HEK293 (cell line): Measurements from ENCODE around the gene ZNF431.

ENCODE experiments used
- CTCF ChIA-PET: fragments of 350-600 bp; formaldehyde crosslinking; extraction: SDS; loops from one replicate; lab custom pipeline; 2021; ENCODE audit warnings: antibody characterized with exemption; lab: Yijun Ruan, JAX
- POLR2A ChIA-PET: fragments of 300-600 bp; formaldehyde crosslinking; extraction: SDS; loops from one replicate; lab custom pipeline; 2020; ENCODE audit warnings: antibody characterized with exemption, inconsistent platforms; lab: Yijun Ruan, JAX
- H3K27ac ChIP-seq: fragments of 200-500 bp; sonication (Bioruptor generic); 2 replicates; pipeline ENCODE4 v1.5.1; 2014; ENCODE audit warnings: low read depth, low read length, control low read depth, inconsistent platforms; ENCODE audit errors: extremely low read depth
- H3K36me3 ChIP-seq, 2 experiments: fragments of 200-500 bp in 1 of 2; sonication (Bioruptor generic) in 1 of 2; 1 replicate in 1 of 2; 2 replicates in 1 of 2; pipeline ENCODE4 v1.5.1; 2014 to 2017; ENCODE audit warnings: inconsistent platforms in 2 of 2, low read length in 2 of 2; ENCODE audit not compliant: control insufficient read depth in 2 of 2, insufficient read depth in 1 of 2
- H3K4me1 ChIP-seq: fragments of 200-500 bp; sonication (Bioruptor generic); 2 replicates; pipeline ENCODE4 v1.5.1; 2014; ENCODE audit warnings: mild to moderate bottlenecking, low read length, inconsistent platforms; ENCODE audit not compliant: control insufficient read depth, insufficient read depth
- H3K4me3 ChIP-seq: 2 replicates; pipeline ENCODE4 v1.5.1; 2011; ENCODE audit warnings: low read depth, mild to moderate bottlenecking, control low read depth, low read length, moderate library complexity
- H3K9me3 ChIP-seq: fragments of 200-500 bp; sonication (Bioruptor generic); 2 replicates; pipeline ENCODE4 v1.5.1; 2014; ENCODE audit warnings: low read depth, low read length, inconsistent platforms; ENCODE audit not compliant: control insufficient read depth, insufficient read depth
- GFI1B ChIP-seq: fragments of 450-650 bp; formaldehyde crosslinking; IDR thresholded peaks from 2 replicates; pipeline ENCODE4 v1.5.1; 2016; ENCODE audit warnings: missing biosample characterization, missing genetic modification characterization
- GLI4 ChIP-seq: fragments of 450-650 bp; formaldehyde crosslinking; IDR thresholded peaks from 2 replicates; pipeline ENCODE4 v1.5.1; 2016; ENCODE audit warnings: missing biosample characterization, missing genetic modification characterization
- HOXD13 ChIP-seq: sonication (generic); formaldehyde crosslinking; IDR thresholded peaks from 2 replicates; pipeline ENCODE4 v1.8.0; 2022; ENCODE audit warnings: missing genetic modification reagents, borderline replicate concordance
- IKZF3 ChIP-seq: fragments of 450-650 bp; IDR thresholded peaks from 2 replicates; pipeline ENCODE4 v1.5.0; 2018; ENCODE audit warnings: missing biosample characterization, mild to moderate bottlenecking, missing genetic modification characterization, moderate library complexity
- KLF10 ChIP-seq: fragments of 450-650 bp; IDR thresholded peaks from 2 replicates; pipeline ENCODE4 v1.5.1; 2018; ENCODE audit warnings: missing biosample characterization, mild to moderate bottlenecking, missing genetic modification characterization
- KLF8 ChIP-seq: fragments of 450-650 bp; formaldehyde crosslinking; IDR thresholded peaks from 2 replicates; pipeline ENCODE4 v1.5.1; 2016; ENCODE audit warnings: missing biosample characterization, missing genetic modification characterization
- MEIS1 ChIP-seq: sonication (generic); formaldehyde crosslinking; IDR thresholded peaks from 2 replicates; pipeline ENCODE4 v1.8.1; 2022; ENCODE audit warnings: missing genetic modification reagents, mild to moderate bottlenecking, borderline replicate concordance
- REPIN1 ChIP-seq: fragments of 450-650 bp; formaldehyde crosslinking; IDR thresholded peaks from 2 replicates; pipeline ENCODE4 v1.5.1; 2017; ENCODE audit warnings: missing biosample characterization, missing genetic modification characterization, low read depth
- TRIM28 ChIP-seq: IDR thresholded peaks from 2 replicates; pipeline ENCODE4 v1.6.1; 2011; ENCODE audit warnings: low read length, control low read depth, borderline replicate concordance
- YY2 ChIP-seq: fragments of 450-650 bp; formaldehyde crosslinking; IDR thresholded peaks from 2 replicates; pipeline ENCODE4 v1.5.1; 2016; ENCODE audit warnings: missing biosample characterization, missing genetic modification characterization
- ZBTB20 ChIP-seq: fragments of 450-650 bp; formaldehyde crosslinking; IDR thresholded peaks from 2 replicates; pipeline ENCODE4 v1.5.1; 2016; ENCODE audit warnings: missing biosample characterization, missing genetic modification characterization
- ZNF146 ChIP-seq: fragments of 450-650 bp; formaldehyde crosslinking; IDR thresholded peaks from 2 replicates; pipeline ENCODE4 v1.5.1; 2016; ENCODE audit warnings: missing biosample characterization, missing genetic modification characterization
- ZNF221 ChIP-seq: fragments of 450-650 bp; formaldehyde crosslinking; IDR thresholded peaks from 2 replicates; pipeline ENCODE4 v1.5.1; 2017; ENCODE audit warnings: missing biosample characterization, missing genetic modification characterization, borderline replicate concordance
- ZNF266 ChIP-seq: fragments of 450-650 bp; formaldehyde crosslinking; IDR thresholded peaks from 2 replicates; pipeline ENCODE4 v1.5.1; 2016; ENCODE audit warnings: missing biosample characterization, missing genetic modification characterization, low read depth
- ZNF350 ChIP-seq: fragments of 450-650 bp; formaldehyde crosslinking; IDR thresholded peaks from 2 replicates; pipeline ENCODE4 v1.5.0; 2017; ENCODE audit warnings: missing biosample characterization, mild to moderate bottlenecking, missing genetic modification characterization
- ZNF394 ChIP-seq: fragments of 450-650 bp; formaldehyde crosslinking; IDR thresholded peaks from 2 replicates; pipeline ENCODE4 v1.5.1; 2016; ENCODE audit warnings: missing biosample characterization, missing genetic modification characterization, mild to moderate bottlenecking, moderate library complexity, borderline replicate concordance
- ZNF404 ChIP-seq: fragments of 450-650 bp; formaldehyde crosslinking; IDR thresholded peaks from 2 replicates; pipeline ENCODE4 v1.5.1; 2017; ENCODE audit warnings: missing biosample characterization, missing genetic modification characterization
- ZNF510 ChIP-seq: fragments of 450-650 bp; formaldehyde crosslinking; IDR thresholded peaks from 2 replicates; pipeline ENCODE4 v1.5.1; 2018; ENCODE audit warnings: mild to moderate bottlenecking, missing genetic modification characterization, missing biosample characterization; ENCODE audit not compliant: insufficient replicate concordance
- ZNF549 ChIP-seq: fragments of 450-650 bp; IDR thresholded peaks from 2 replicates; pipeline ENCODE4 v1.5.1; 2018; ENCODE audit warnings: missing biosample characterization, missing genetic modification characterization, mild to moderate bottlenecking, inconsistent platforms, moderate library complexity
- ZNF792 ChIP-seq: fragments of 450-650 bp; formaldehyde crosslinking; IDR thresholded peaks from 2 replicates; pipeline ENCODE4 v1.5.1; 2016; ENCODE audit warnings: missing biosample characterization, missing genetic modification characterization
- ZNF843 ChIP-seq: fragments of 450-650 bp; formaldehyde crosslinking; IDR thresholded peaks from 2 replicates; pipeline ENCODE4 v1.5.1; 2016; ENCODE audit warnings: missing biosample characterization, missing genetic modification characterization
- ZSCAN16 ChIP-seq: fragments of 450-650 bp; formaldehyde crosslinking; IDR thresholded peaks from 2 replicates; pipeline ENCODE4 v1.5.1; 2016; ENCODE audit warnings: missing biosample characterization, missing genetic modification characterization
- ZSCAN23 ChIP-seq: fragments of 450-650 bp; formaldehyde crosslinking; IDR thresholded peaks from 2 replicates; pipeline ENCODE4 v1.5.1; 2016; ENCODE audit warnings: missing biosample characterization, missing genetic modification characterization
- TF ChIP-seq, protein P1 (sequence below): fragments of 450-650 bp; formaldehyde crosslinking; IDR thresholded peaks from 2 replicates; pipeline ENCODE4 v1.5.1; 2016; ENCODE audit warnings: missing biosample characterization, missing genetic modification characterization
- TF ChIP-seq, protein P2 (sequence below): fragments of 450-650 bp; formaldehyde crosslinking; IDR thresholded peaks from 2 replicates; pipeline ENCODE4 v1.5.0; 2017; ENCODE audit warnings: missing biosample characterization, missing genetic modification characterization, borderline replicate concordance
- TF ChIP-seq, protein P3 (sequence below): fragments of 450-650 bp; formaldehyde crosslinking; IDR thresholded peaks from 2 replicates; pipeline ENCODE4 v1.5.1; 2017; ENCODE audit warnings: missing biosample characterization, missing genetic modification characterization

ZNF431 gene

GRCh38 chr19:21126078-21126477, 15.8 kb upstream of the ZNF431 start:
- CTCF ChIA-PET: interaction anchor here (0.7 kb wide), 1 partner anchor 33 kb away, joined by 3 read pairs; no protein-coding TSS in a partner anchor
- no peak overlapping the region for H3K27ac ChIP-seq
- no peaks in the 10 kb centered on the region for H3K9me3 ChIP-seq
- no peaks in the 10 kb centered on the region for H3K4me1 ChIP-seq
- POLR2A ChIA-PET: interaction anchor here (1.2 kb wide), 1 partner anchor 44 kb away, joined by 4 read pairs; the partner anchor contains the start of gene ZNF714
- peaks cover 6 to 15% of the 10 kb centered on the region in 2 experiments for H3K36me3 ChIP-seq
- TF ChIP-seq ZNF843: no peak
- no peak for TF ChIP-seq ZNF510 (tag by site-specific recombination)
- no peak for TF ChIP-seq REPIN1 (tag by site-specific recombination)
- TF ChIP-seq IKZF3 (tag by site-specific recombination): no peak
- no peak for TF ChIP-seq ZNF146
- TF ChIP-seq ZSCAN23 (tag by site-specific recombination): no peak
- no peak for TF ChIP-seq KLF10 (tag by site-specific recombination)
- no peak for TF ChIP-seq GFI1B (tag by site-specific recombination)
- no peak for TF ChIP-seq ZNF549
- no peak for TF ChIP-seq YY2 (tag by site-specific recombination)
- no peak for TF ChIP-seq MEIS1 (CRISPR knock-in tag)
- TF ChIP-seq, protein P1, sequence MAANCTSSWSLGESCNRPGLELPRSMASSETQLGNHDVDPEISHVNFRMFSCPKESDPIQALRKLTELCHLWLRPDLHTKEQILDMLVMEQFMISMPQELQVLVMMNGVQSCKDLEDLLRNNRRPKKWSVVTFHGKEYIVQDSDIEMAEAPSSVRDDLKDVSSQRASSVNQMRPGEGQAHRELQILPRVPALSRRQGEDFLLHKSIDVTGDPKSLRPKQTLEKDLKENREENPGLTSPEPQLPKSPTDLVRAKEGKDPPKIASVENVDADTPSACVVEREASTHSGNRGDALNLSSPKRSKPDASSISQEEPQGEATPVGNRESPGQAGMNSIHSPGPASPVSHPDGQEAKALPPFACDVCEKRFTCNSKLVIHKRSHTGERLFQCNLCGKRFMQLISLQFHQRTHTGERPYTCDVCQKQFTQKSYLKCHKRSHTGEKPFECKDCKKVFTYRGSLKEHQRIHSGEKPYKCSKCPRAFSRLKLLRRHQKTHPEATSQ (tag by site-specific recombination): no peak
- no peak for TF ChIP-seq ZSCAN16 (tag by site-specific recombination)
- H3K4me3 ChIP-seq: no peak overlapping the region

- POLR2A ChIA-PET: no interaction called here
- Histone ChIP-seq H3K36me3 (peaks cover 5 to 9% of the 10 kb centered on the region in 2 experiments; a peak in 2 of 3 replicates), H3K9me3 (no peaks in the 10 kb centered on the region), H3K4me3 (no peak overlapping the region), H3K4me1 (no peaks in the 10 kb centered on the region), H3K27ac (no peak overlapping the region)
- no peak for TF ChIP-seq TRIM28
- TF ChIP-seq ZNF404 (tag by site-specific recombination): no peak
- TF ChIP-seq ZSCAN23 (tag by site-specific recombination): no peak
- TF ChIP-seq, protein P2, sequence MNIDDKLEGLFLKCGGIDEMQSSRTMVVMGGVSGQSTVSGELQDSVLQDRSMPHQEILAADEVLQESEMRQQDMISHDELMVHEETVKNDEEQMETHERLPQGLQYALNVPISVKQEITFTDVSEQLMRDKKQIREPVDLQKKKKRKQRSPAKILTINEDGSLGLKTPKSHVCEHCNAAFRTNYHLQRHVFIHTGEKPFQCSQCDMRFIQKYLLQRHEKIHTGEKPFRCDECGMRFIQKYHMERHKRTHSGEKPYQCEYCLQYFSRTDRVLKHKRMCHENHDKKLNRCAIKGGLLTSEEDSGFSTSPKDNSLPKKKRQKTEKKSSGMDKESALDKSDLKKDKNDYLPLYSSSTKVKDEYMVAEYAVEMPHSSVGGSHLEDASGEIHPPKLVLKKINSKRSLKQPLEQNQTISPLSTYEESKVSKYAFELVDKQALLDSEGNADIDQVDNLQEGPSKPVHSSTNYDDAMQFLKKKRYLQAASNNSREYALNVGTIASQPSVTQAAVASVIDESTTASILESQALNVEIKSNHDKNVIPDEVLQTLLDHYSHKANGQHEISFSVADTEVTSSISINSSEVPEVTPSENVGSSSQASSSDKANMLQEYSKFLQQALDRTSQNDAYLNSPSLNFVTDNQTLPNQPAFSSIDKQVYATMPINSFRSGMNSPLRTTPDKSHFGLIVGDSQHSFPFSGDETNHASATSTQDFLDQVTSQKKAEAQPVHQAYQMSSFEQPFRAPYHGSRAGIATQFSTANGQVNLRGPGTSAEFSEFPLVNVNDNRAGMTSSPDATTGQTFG (tag by site-specific recombination): no peak
- TF ChIP-seq ZNF221 (tag by site-specific recombination): no peak
- no peak for TF ChIP-seq KLF8 (tag by site-specific recombination)
- CTCF ChIA-PET: no interaction called here
These were observed 14.8 kb upstream of the ZNF431 start for GRCh38 chr19:21127001-21127400.

GRCh38 chr19:21127898-21128297, 13.9 kb upstream of the ZNF431 start:
- CTCF ChIA-PET: no interaction called here
- POLR2A ChIA-PET: no interaction called here
- no peaks in the 10 kb centered on the region for H3K4me1 ChIP-seq
- H3K27ac ChIP-seq: no peak overlapping the region
- peaks cover 0 to under 1% of the 10 kb centered on the region in 2 experiments; a peak in 1 of 3 replicates for H3K36me3 ChIP-seq
- no peak overlapping the region for H3K4me3 ChIP-seq
- H3K9me3 ChIP-seq: no peaks in the 10 kb centered on the region
- TF ChIP-seq REPIN1 (tag by site-specific recombination): no peak
- no peak for TF ChIP-seq ZBTB20 (tag by site-specific recombination)
- TF ChIP-seq ZSCAN23 (tag by site-specific recombination): no peak
- TF ChIP-seq ZNF792 (tag by site-specific recombination): no peak
- TF ChIP-seq ZNF266 (tag by site-specific recombination): no peak
- TF ChIP-seq, protein P2 (tag by site-specific recombination): no peak
- TF ChIP-seq, protein P3, sequence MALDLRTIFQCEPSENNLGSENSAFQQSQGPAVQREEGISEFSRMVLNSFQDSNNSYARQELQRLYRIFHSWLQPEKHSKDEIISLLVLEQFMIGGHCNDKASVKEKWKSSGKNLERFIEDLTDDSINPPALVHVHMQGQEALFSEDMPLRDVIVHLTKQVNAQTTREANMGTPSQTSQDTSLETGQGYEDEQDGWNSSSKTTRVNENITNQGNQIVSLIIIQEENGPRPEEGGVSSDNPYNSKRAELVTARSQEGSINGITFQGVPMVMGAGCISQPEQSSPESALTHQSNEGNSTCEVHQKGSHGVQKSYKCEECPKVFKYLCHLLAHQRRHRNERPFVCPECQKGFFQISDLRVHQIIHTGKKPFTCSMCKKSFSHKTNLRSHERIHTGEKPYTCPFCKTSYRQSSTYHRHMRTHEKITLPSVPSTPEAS (tag by site-specific recombination): no peak
- TF ChIP-seq HOXD13 (CRISPR knock-in tag): no peak
- no peak for TF ChIP-seq GLI4 (tag by site-specific recombination)
- TF ChIP-seq ZNF350: no peak
- no peak for TF ChIP-seq ZNF394
